Hematopoietic multipotent progenitor cell treated with erythropoietin and hydrocortisone succinate and interleukin-3 and kit ligand, for 4 days (in vitro differentiated cells): Measurements from ENCODE around the gene SERPINA3.

Source experiments
- DNase-seq: peaks from one replicate; pipeline ENCODE4 v3.0.0-alpha.2; 2015

Gene SERPINA3

GRCh38 chr14:94615254-94615653 lies 3.1 kb downstream of the SERPINA3 start:
- no peak for DNase-seq

- DNase-seq, result no peak
These were observed 3.8 kb downstream of the SERPINA3 start for GRCh38 chr14:94615823-94616570.

- no peak for DNase-seq
These were observed 5.3 kb downstream of the SERPINA3 start for GRCh38 chr14:94617366-94617941.

GRCh38 chr14:94617988-94618822 lies 6.0 kb downstream of the SERPINA3 start:
- DNase-seq, result no peak

GRCh38 chr14:94619297-94619696 lies 7.1 kb downstream of the SERPINA3 start:
- DNase-seq, result no peak

GRCh38 chr14:94620597-94620996 lies 8.4 kb downstream of the SERPINA3 start:
- DNase-seq, result no peak

- no peak for DNase-seq
These were observed 9.4 kb downstream of the SERPINA3 start for GRCh38 chr14:94621358-94622134.

- no peak for DNase-seq
These were observed 10.6 kb downstream of the SERPINA3 start for GRCh38 chr14:94622653-94623421.

GRCh38 chr14:94623422-94623809 lies 11.2 kb downstream of the SERPINA3 start:
- no peak for DNase-seq

- DNase-seq, result no peak
These were observed 11.8 kb downstream of the SERPINA3 start for GRCh38 chr14:94623856-94624499.

GRCh38 chr14:94624537-94625352 lies 12.6 kb downstream of the SERPINA3 start:
- DNase-seq, result no peak

GRCh38 chr14:94625353-94625635 lies 13.1 kb downstream of the SERPINA3 start:
- no peak for DNase-seq

- no peak for DNase-seq
These were observed 16.4 kb downstream of the SERPINA3 start for GRCh38 chr14:94628578-94628977.

- DNase-seq, result no peak
These were observed 18.2 kb downstream of the SERPINA3 start for GRCh38 chr14:94630396-94630795.

GRCh38 chr14:94631050-94631449 lies 18.9 kb downstream of the SERPINA3 start:
- DNase-seq, result no peak

- DNase-seq, result no peak
These were observed 19.5 kb downstream of the SERPINA3 start for GRCh38 chr14:94631536-94632304.

GRCh38 chr14:94632305-94632590 lies 20.1 kb downstream of the SERPINA3 start:
- DNase-seq, result no peak

- DNase-seq, result no peak
These were observed 20.9 kb downstream of the SERPINA3 start for GRCh38 chr14:94633121-94633520.

- DNase-seq, result no peak
These were observed 23.0 kb downstream of the SERPINA3 start for GRCh38 chr14:94635154-94635553.

GRCh38 chr14:94636744-94637412 lies 24.7 kb downstream of the SERPINA3 start:
- peak; percentile 25 for DNase-seq
